Measurements from ENCODE around the gene NT5C1A. TPM values are rescaled to one million over a fixed set of nuclear protein-coding genes. Genes with fewer than 3 reads are reported as not detected.

NT5C1A gene
- total and polyA plus RNA-seq, 4 donors: not detected

DNA sequence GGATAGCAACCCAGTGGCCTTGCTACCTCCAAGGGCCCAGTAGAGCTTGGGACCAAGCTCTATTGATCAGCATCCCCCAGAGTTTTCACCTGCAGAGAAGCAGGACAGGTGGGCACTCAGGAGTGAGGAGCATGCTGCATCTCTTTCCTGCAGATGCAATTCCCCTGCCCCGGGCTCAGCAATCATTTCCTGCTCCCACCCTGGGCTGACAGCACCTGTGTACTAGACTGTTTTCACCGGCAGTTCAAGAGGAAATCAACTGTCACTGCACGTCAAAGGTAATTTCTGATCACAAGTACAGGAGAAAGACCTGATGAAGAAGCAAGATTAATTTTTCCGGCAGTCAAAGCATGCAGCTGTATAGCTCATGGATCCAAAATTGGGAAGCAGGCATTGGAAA lies 8.8 kb upstream of the NT5C1A start:
- H3K27me3 ChIP-seq (ENCODE audit: control insufficient read depth in 3 of 3, insufficient read depth in 3 of 3, low read length in 2 of 3): peaks cover 0 to 53% (median 45%) of the 10 kb centered on the region in 3 donors
- no peaks in the 10 kb centered on the region for H3K9me3 ChIP-seq (ENCODE audit: control insufficient read depth in 4 of 4, insufficient read depth in 3 of 4, low read length in 3 of 4)
- peaks cover 0 to 6% (median 0%) of the 10 kb centered on the region in 5 donors for H3K4me1 ChIP-seq (ENCODE audit: control insufficient read depth in 5 of 5, insufficient read depth in 5 of 5, low read length in 5 of 5)
- 46 to 70% methylated on average over 4 of the region's 4 CpGs for WGBS, 2 donors
- H3K36me3 ChIP-seq (ENCODE audit: control insufficient read depth in 4 of 4, insufficient read depth in 4 of 4, low read length in 4 of 4): no peaks in the 10 kb centered on the region
- no peak overlapping the region for H3K27ac ChIP-seq (ENCODE audit: low read depth in 1 of 2, low read length in 1 of 2)
- H3K9ac ChIP-seq (ENCODE audit: insufficient read depth in 1 of 2, low read length in 2 of 2): no peak overlapping the region
- no peak overlapping the region for H3K4me3 ChIP-seq
- TF ChIP-seq, protein P1, sequence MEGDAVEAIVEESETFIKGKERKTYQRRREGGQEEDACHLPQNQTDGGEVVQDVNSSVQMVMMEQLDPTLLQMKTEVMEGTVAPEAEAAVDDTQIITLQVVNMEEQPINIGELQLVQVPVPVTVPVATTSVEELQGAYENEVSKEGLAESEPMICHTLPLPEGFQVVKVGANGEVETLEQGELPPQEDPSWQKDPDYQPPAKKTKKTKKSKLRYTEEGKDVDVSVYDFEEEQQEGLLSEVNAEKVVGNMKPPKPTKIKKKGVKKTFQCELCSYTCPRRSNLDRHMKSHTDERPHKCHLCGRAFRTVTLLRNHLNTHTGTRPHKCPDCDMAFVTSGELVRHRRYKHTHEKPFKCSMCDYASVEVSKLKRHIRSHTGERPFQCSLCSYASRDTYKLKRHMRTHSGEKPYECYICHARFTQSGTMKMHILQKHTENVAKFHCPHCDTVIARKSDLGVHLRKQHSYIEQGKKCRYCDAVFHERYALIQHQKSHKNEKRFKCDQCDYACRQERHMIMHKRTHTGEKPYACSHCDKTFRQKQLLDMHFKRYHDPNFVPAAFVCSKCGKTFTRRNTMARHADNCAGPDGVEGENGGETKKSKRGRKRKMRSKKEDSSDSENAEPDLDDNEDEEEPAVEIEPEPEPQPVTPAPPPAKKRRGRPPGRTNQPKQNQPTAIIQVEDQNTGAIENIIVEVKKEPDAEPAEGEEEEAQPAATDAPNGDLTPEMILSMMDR (IDR thresholded peaks at IDR 0.05; ENCODE audit: control extremely low read depth, extremely low read depth): no peak
- ATAC-seq (ENCODE audit: insufficient read depth, low FRiP score): no peak
- DNase-seq: no peak

DNA sequence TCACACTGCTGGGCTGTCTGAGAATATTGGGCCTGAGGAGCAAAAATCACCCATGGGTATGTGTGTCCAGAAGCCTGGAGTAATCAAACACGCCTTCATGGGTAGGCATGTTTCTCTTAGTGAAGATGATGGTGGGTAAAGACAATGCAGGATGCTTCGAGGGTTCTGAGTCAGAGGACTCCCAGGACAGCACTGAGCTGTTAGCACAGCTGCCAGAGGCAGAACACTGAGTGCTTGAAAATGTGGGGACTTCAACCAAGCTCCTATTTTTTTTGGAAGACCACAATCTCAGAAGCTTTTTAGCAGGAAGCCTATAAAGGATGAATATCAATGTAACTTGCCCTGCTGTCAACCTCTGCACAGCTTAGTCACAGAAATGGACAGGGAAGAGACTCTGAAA lies 7.9 kb upstream of the NT5C1A start:
- no peak for DNase-seq
- ATAC-seq (ENCODE audit: insufficient read depth, low FRiP score): no peak
- H3K4me3 ChIP-seq: no peak overlapping the region
- no peaks in the 10 kb centered on the region for H3K9me3 ChIP-seq (ENCODE audit: control insufficient read depth in 4 of 4, insufficient read depth in 3 of 4, low read length in 3 of 4)
- TF ChIP-seq, protein P1 (IDR thresholded peaks at IDR 0.05; ENCODE audit: control extremely low read depth, extremely low read depth): no peak
- H3K27me3 ChIP-seq (ENCODE audit: control insufficient read depth in 3 of 3, insufficient read depth in 3 of 3, low read length in 2 of 3): peaks cover 0 to 46% (median 39%) of the 10 kb centered on the region in 3 donors
- no peak overlapping the region for H3K9ac ChIP-seq (ENCODE audit: insufficient read depth in 1 of 2, low read length in 2 of 2)
- WGBS, 2 donors: 82 to 84% methylated on average over 2 of the region's 2 CpGs
- peaks cover 0 to 6% (median 0%) of the 10 kb centered on the region in 5 donors for H3K4me1 ChIP-seq (ENCODE audit: control insufficient read depth in 5 of 5, insufficient read depth in 5 of 5, low read length in 5 of 5)
- H3K27ac ChIP-seq (ENCODE audit: low read depth in 1 of 2, low read length in 1 of 2): no peak overlapping the region
- H3K36me3 ChIP-seq (ENCODE audit: control insufficient read depth in 4 of 4, insufficient read depth in 4 of 4, low read length in 4 of 4): no peaks in the 10 kb centered on the region

DNA sequence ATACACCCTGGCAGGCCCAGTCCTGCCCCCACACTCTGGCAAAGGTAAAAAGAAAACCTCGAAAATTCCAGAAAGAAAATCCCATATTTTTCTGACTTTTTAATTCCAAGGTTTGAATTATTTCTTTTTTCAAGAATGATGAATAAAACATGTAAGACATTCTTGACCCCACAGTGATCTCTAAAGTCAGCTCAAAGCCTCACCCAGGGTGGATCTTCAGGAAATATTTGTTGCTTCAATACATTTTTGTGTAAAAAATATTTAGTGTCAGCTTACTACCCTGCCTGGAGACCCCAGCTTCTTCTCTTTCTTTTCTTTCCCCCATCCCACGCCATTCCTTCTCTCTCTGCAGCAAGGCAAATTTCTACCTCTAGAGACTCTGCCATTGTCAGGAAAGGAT lies 7.0 kb upstream of the NT5C1A start:
- Histone ChIP-seq H3K27ac (ENCODE audit: low read depth in 1 of 2, low read length in 1 of 2) (no peak overlapping the region), H3K9ac (ENCODE audit: insufficient read depth in 1 of 2, low read length in 2 of 2) (no peak overlapping the region), H3K4me1 (ENCODE audit: control insufficient read depth in 5 of 5, insufficient read depth in 5 of 5, low read length in 5 of 5) (peaks cover 0 to 5% (median 0%) of the 10 kb centered on the region in 5 donors), H3K9me3 (ENCODE audit: control insufficient read depth in 4 of 4, insufficient read depth in 3 of 4, low read length in 3 of 4) (no peaks in the 10 kb centered on the region), H3K27me3 (ENCODE audit: control insufficient read depth in 3 of 3, insufficient read depth in 3 of 3, low read length in 2 of 3) (peaks cover 0 to 39% (median 34%) of the 10 kb centered on the region in 3 donors), H3K36me3 (ENCODE audit: control insufficient read depth in 4 of 4, insufficient read depth in 4 of 4, low read length in 4 of 4) (no peaks in the 10 kb centered on the region), H3K4me3 (no peak overlapping the region)
- no peak for ATAC-seq (ENCODE audit: insufficient read depth, low FRiP score)
- WGBS, 2 donors: 78 to 84% methylated on average over 2 of the region's 2 CpGs
- TF ChIP-seq, protein P1 (IDR thresholded peaks at IDR 0.05; ENCODE audit: control extremely low read depth, extremely low read depth): no peak
- DNase-seq: no peak

DNA sequence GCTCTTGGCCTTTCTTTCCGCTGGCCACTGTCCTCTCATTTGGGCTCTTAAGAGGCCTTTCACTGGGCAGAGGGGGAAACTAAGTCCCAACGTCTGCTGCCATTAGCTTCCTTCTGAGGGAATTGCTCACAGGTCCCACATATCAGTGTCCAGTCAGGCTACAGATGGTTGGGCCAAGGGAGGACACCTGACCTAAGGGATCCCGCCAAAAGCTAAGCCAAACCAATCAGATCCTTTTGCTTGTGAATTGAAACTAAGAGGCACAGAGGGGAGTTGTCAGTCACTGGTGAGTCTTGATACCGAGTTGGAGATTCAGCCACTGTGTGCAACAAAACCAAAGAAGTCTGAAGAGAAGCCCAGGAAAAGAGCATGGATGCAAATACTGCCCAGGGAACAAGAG lies 5.7 kb upstream of the NT5C1A start:
- Histone ChIP-seq H3K27me3 (ENCODE audit: control insufficient read depth in 3 of 3, insufficient read depth in 3 of 3, low read length in 2 of 3) (peaks cover 0 to 35% (median 30%) of the 10 kb centered on the region in 3 donors), H3K9ac (ENCODE audit: insufficient read depth in 1 of 2, low read length in 2 of 2) (no peak overlapping the region), H3K4me3 (no peak overlapping the region), H3K4me1 (ENCODE audit: control insufficient read depth in 5 of 5, insufficient read depth in 5 of 5, low read length in 5 of 5) (peaks cover 0 to 2% (median 0%) of the 10 kb centered on the region in 5 donors), H3K27ac (ENCODE audit: low read depth in 1 of 2, low read length in 1 of 2) (no peak overlapping the region), H3K9me3 (ENCODE audit: control insufficient read depth in 4 of 4, insufficient read depth in 3 of 4, low read length in 3 of 4) (no peaks in the 10 kb centered on the region), H3K36me3 (ENCODE audit: control insufficient read depth in 4 of 4, insufficient read depth in 4 of 4, low read length in 4 of 4) (no peaks in the 10 kb centered on the region)
- TF ChIP-seq, protein P1 (IDR thresholded peaks at IDR 0.05; ENCODE audit: control extremely low read depth, extremely low read depth): no peak
- DNase-seq: no peak
- ATAC-seq (ENCODE audit: insufficient read depth, low FRiP score): no peak
- 89% methylated on average over 4 of the region's 4 CpGs for WGBS, 2 donors

Measured in lung (tissue), 12 donors.